ENCODE results near the gene UBASH3A. TPM values are rescaled to one million over a fixed set of nuclear protein-coding genes. Genes with fewer than 3 reads are reported as not detected.

UBASH3A gene
- total and polyA plus RNA-seq, 2 donors (not counting 1 experiment from before 2014, with no cell fraction given), result 0.12 to 0.33 TPM

DNA sequence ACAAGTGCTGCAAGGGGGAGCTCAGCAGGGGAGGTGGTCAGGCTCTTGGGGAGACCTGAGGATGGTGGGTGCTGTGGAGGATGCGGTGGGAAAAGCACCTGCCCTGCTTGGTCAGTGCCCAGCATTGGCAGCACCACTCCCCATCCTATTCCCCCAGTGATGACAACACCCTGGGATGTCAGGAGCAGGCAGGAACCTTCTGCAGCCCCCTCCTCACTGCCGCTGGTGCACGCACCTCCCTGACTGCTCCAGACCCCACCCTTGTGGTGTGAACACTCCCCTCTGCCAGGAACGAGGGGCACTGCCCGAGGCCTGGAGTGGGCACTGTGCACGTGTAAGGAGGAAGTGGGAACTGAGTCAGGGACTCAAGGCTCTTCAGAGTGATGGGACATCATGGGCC, 20.4 kb upstream of the UBASH3A start:
- no peak for ATAC-seq (ENCODE audit: low read depth)
- CTCF ChIA-PET, result no interaction called here
- intact Hi-C loops (cut with micrococcal nuclease), result no loop called here

DNA sequence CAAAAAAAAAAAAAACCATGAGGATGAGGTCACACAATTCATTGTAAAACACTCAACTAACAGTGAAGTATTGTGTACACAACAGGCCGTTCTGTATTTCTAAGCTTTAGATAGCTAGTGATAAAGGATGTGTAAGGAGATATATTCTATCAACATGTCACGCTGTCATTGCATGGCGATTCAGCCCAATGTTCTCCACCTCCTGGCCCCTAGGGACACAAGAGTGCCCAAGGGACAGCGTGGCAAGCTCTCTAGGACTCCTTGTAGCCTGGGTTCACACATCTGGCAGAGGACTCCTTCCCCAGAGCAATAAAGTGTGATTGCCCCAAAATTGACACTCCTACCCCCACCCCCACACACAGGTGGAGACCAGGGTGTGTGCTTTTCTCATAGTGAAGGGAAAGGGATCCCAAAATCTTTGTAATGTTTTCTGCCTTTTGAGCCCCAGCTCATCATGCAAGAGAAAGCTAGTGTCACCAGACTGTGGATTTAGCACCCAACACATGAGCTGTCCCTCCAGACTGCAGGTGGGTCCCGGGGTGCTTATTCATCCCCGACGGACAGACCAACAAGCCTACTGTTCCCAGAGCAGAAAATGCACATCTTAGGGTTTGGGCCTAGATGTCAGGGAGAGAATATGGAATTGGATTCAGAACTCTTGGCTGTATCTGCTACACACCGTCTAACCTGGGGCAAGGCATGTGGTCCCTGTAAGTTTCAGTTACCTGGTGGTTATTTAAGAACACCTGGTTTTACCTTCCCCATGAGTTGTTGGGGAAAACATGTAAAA, 19.4 kb upstream of the UBASH3A start:
- Mint-ChIP-seq H3K27ac (no peak overlapping the region), H3K4me1 (peaks cover 44% of the 10 kb centered on the region), H3K27me3 (peaks cover 12% of the 10 kb centered on the region), H3K9me3 (ENCODE audit: insufficient read depth) (peaks cover 14% of the 10 kb centered on the region), H3K4me3 (peak overlapping the region; percentile 2)
- WGBS (ENCODE audit: insufficient coverage), result 58% methylated on average over 5 of the region's 8 CpGs
- Histone ChIP-seq H3K4me2 (replicated peaks; ENCODE audit: low read depth, low read length, poor library complexity, severe bottlenecking) (no peak overlapping the region), H3K4me1 (ENCODE audit: control insufficient read depth in 2 of 2, insufficient read depth in 2 of 2, low read length in 2 of 2) (peaks cover 19 to 30% of the 10 kb centered on the region in 2 donors), H3K36me3 (replicated peaks in 1 of 2; ENCODE audit: control extremely low read depth in 1 of 2, control insufficient read depth in 1 of 2, extremely low read depth in 1 of 2, insufficient read depth in 2 of 2, low read length in 1 of 2) (no peaks in the 10 kb centered on the region), H3K79me2 (ENCODE audit: control insufficient read depth, insufficient read depth, low read length) (no peaks in the 10 kb centered on the region), H3K27ac (ENCODE audit: low read length in 2 of 2) (no peak overlapping the region), H3K9ac (ENCODE audit: low read length) (no peak overlapping the region), H4K20me1 (ENCODE audit: control insufficient read depth, insufficient read depth, low read length, poor library complexity, severe bottlenecking) (no peaks in the 10 kb centered on the region), H3K4me3 (ENCODE audit: control extremely low read depth in 1 of 5, extremely low read depth in 1 of 5, insufficient read depth in 1 of 5, low read depth in 2 of 5, low read length in 4 of 5) (no peak overlapping the region), H3K27me3 (replicated peaks in 1 of 4; ENCODE audit: control extremely low read depth in 1 of 4, control insufficient read depth in 3 of 4, insufficient read depth in 4 of 4, low read length in 3 of 4) (peaks cover 0 to 8% (median 0%) of the 10 kb centered on the region in 4 experiments), H3K9me3 (ENCODE audit: control extremely low read depth in 1 of 3, control insufficient read depth in 2 of 3, insufficient read depth in 1 of 3, low read length in 2 of 3) (peaks cover 2 to 48% (median 19%) of the 10 kb centered on the region in 3 donors), H2AFZ (ENCODE audit: insufficient read depth, low read depth, low read length, poor library complexity, severe bottlenecking) (no peak overlapping the region)
- no peak for TF ChIP-seq EZH2 (IDR thresholded peaks at IDR 0.05; ENCODE audit: borderline replicate concordance, insufficient read depth, low read depth, low read length, poor library complexity, severe bottlenecking)
- TF ChIP-seq, protein P1, sequence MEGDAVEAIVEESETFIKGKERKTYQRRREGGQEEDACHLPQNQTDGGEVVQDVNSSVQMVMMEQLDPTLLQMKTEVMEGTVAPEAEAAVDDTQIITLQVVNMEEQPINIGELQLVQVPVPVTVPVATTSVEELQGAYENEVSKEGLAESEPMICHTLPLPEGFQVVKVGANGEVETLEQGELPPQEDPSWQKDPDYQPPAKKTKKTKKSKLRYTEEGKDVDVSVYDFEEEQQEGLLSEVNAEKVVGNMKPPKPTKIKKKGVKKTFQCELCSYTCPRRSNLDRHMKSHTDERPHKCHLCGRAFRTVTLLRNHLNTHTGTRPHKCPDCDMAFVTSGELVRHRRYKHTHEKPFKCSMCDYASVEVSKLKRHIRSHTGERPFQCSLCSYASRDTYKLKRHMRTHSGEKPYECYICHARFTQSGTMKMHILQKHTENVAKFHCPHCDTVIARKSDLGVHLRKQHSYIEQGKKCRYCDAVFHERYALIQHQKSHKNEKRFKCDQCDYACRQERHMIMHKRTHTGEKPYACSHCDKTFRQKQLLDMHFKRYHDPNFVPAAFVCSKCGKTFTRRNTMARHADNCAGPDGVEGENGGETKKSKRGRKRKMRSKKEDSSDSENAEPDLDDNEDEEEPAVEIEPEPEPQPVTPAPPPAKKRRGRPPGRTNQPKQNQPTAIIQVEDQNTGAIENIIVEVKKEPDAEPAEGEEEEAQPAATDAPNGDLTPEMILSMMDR (IDR thresholded peaks at IDR 0.05), result no peak
- ATAC-seq (ENCODE audit: low read depth) (peak; percentile 29), DNase-seq (no peak)
- intact Hi-C loops (cut with micrococcal nuclease), result no loop called here
- POLR2A ChIA-PET, result no interaction called here
- CTCF ChIA-PET, result interaction anchor here (0.7 kb wide), 1 partner anchor 120 kb away, joined by 4 read pairs; no protein-coding TSS in a partner anchor

More for the DNA sequence above, 20.4 kb upstream of the UBASH3A start:
- no peaks in the 10 kb centered on the region for H3K36me3 ChIP-seq (replicated peaks in 1 of 2; ENCODE audit: control extremely low read depth in 1 of 2, control insufficient read depth in 1 of 2, extremely low read depth in 1 of 2, insufficient read depth in 2 of 2, low read length in 1 of 2)
- H2AFZ ChIP-seq (ENCODE audit: insufficient read depth, low read depth, low read length, poor library complexity, severe bottlenecking), result no peak overlapping the region
- H3K79me2 ChIP-seq (ENCODE audit: control insufficient read depth, insufficient read depth, low read length), result no peaks in the 10 kb centered on the region
- peaks cover 0 to 3% (median 0%) of the 10 kb centered on the region in 4 experiments for H3K27me3 ChIP-seq (replicated peaks in 1 of 4; ENCODE audit: control extremely low read depth in 1 of 4, control insufficient read depth in 3 of 4, insufficient read depth in 4 of 4, low read length in 3 of 4)
- H3K4me3 ChIP-seq (ENCODE audit: control extremely low read depth in 1 of 5, extremely low read depth in 1 of 5, insufficient read depth in 1 of 5, low read depth in 2 of 5, low read length in 4 of 5), result no peak overlapping the region
- no peaks in the 10 kb centered on the region for H4K20me1 ChIP-seq (ENCODE audit: control insufficient read depth, insufficient read depth, low read length, poor library complexity, severe bottlenecking)
- Mint-ChIP-seq H3K27ac (no peak overlapping the region), H3K4me1 (peaks cover 42% of the 10 kb centered on the region), H3K27me3 (peaks cover 8% of the 10 kb centered on the region), H3K9me3 (ENCODE audit: insufficient read depth) (peaks cover 14% of the 10 kb centered on the region), H3K4me3 (no peak overlapping the region)
- H3K27ac ChIP-seq (ENCODE audit: low read length in 2 of 2), result no peak overlapping the region
- H3K9me3 ChIP-seq (ENCODE audit: control extremely low read depth in 1 of 3, control insufficient read depth in 2 of 3, insufficient read depth in 1 of 3, low read length in 2 of 3), result peaks cover 2 to 48% (median 19%) of the 10 kb centered on the region in 3 donors
- H3K4me1 ChIP-seq (ENCODE audit: control insufficient read depth in 2 of 2, insufficient read depth in 2 of 2, low read length in 2 of 2), result peaks cover 21 to 33% of the 10 kb centered on the region in 2 donors
- no peak overlapping the region for H3K4me2 ChIP-seq (replicated peaks; ENCODE audit: low read depth, low read length, poor library complexity, severe bottlenecking)
- H3K9ac ChIP-seq (ENCODE audit: low read length), result no peak overlapping the region
- no peak for TF ChIP-seq EZH2 (IDR thresholded peaks at IDR 0.05; ENCODE audit: borderline replicate concordance, insufficient read depth, low read depth, low read length, poor library complexity, severe bottlenecking)
- TF ChIP-seq, protein P1 (IDR thresholded peaks at IDR 0.05), result no peak
- WGBS (ENCODE audit: insufficient coverage), result 75% methylated on average over 2 of the region's 6 CpGs
- POLR2A ChIA-PET, result no interaction called here
- no peak for DNase-seq

All from B cell (primary cell).